Cortex of kidney (tissue), 1 donor: ENCODE measurements around the gene GLT8D1.
"Not testable (repeated sequence)": the region's sequence is repeated elsewhere in the genome, so short reads cannot be mapped to it uniquely, and the experiment has no call there.

Experiments used
- DNase-seq: peaks from one replicate; lab custom pipeline; 2025; lab: John Stamatoyannopoulos, UW

Gene GLT8D1

GRCh38 chr3:52679811-52680210, 25.8 kb downstream of the GLT8D1 start:
- no peak for DNase-seq

GRCh38 chr3:52679199-52679538, 26.4 kb downstream of the GLT8D1 start:
- no peak for DNase-seq

GRCh38 chr3:52678265-52679198, 27.1 kb downstream of the GLT8D1 start:
- DNase-seq: no peak

- DNase-seq: not testable (repeated sequence)
Observed at GRCh38 chr3:52676201-52676600, 29.4 kb downstream of the GLT8D1 start.

- no peak for DNase-seq
Observed at GRCh38 chr3:52671676-52672075, 33.9 kb downstream of the GLT8D1 start.

GRCh38 chr3:52670621-52671521, 34.7 kb downstream of the GLT8D1 start:
- no peak for DNase-seq

- no peak for DNase-seq
Observed at GRCh38 chr3:52663098-52663497, 42.5 kb downstream of the GLT8D1 start.

- DNase-seq: no peak
Observed at GRCh38 chr3:52660046-52660445, 45.5 kb downstream of the GLT8D1 start.

- DNase-seq: no peak
Observed at GRCh38 chr3:52655895-52656294, 49.7 kb downstream of the GLT8D1 start.

- no peak for DNase-seq
Observed at GRCh38 chr3:52651592-52651991, 54.0 kb downstream of the GLT8D1 start.

GRCh38 chr3:52650439-52650838, 55.2 kb downstream of the GLT8D1 start:
- no peak for DNase-seq

GRCh38 chr3:52649461-52650210, 56.0 kb downstream of the GLT8D1 start:
- no peak for DNase-seq

- no peak for DNase-seq
Observed at GRCh38 chr3:52645549-52645948, 60.0 kb downstream of the GLT8D1 start.
